GM12892 (cell line): ENCODE results near the gene RBM43.

Experiments
- DNase-seq: peaks from one replicate; pipeline ENCODE4 v3.0.0; 2011; ENCODE audit not compliant: insufficient read length
- FAIRE-seq: peaks from 2 replicates; lab custom pipeline; 2011; peaks lifted over from hg19 to GRCh38; lab: Jason Lieb, UNC
- POLR2A ChIP-seq: IDR thresholded peaks from 2 replicates; pipeline ENCODE4 v1.6.1; 2011; ENCODE audit warnings: low read depth, low read length, control low read depth
- POLR2AphosphoS5 ChIP-seq: IDR thresholded peaks from 2 replicates; pipeline ENCODE4 v1.6.1; 2011; ENCODE audit warnings: low read depth, low read length, control low read depth
- TAF1 ChIP-seq: IDR thresholded peaks from 2 replicates; pipeline ENCODE4 v1.6.1; 2011; ENCODE audit warnings: low read depth, mild to moderate bottlenecking, control low read depth, low read length, borderline replicate concordance

RBM43 gene

GRCh38 chr2:151289972-151290866, 28.6 kb upstream of the RBM43 start:
- FAIRE-seq (no peak), DNase-seq (no peak)
- no peak for TF ChIP-seq POLR2A
- TF ChIP-seq TAF1: no peak
- TF ChIP-seq POLR2AphosphoS5: no peak

DNA sequence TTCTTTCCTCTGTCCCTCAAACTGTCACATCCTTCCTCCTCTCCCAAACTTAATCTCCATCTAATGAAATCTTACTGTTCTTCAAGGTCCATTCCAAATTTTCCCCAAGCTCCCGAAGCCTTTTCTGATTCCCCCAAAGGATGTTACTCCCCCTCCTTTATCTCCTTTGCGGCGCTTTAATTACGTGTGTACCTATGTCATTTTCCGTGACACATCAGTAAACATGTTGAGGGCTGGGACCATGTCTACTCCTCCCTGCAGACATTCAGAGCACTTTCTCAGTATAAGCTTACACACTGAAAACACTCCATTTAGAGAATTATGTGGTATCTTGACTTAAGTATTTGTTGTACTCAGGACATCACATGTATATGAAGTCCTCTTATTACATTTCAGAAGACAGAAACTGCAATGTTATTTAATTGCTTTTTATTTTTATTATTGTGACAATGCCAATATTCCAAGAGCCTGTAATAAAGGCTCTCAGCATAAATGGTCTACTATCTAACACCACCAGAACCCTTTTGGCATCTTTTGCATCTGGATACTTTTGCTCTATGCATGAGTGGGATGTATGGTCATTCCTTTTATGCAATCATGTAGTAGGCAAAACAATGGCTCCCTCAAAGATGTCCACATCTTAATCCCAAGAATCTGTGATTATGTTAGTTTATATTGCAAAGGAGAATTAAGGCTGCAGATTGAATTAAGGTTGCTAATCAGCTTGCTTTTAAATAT, 26.0 kb upstream of the RBM43 start:
- FAIRE-seq: no peak
- DNase-seq: no peak
- TF ChIP-seq POLR2AphosphoS5 (no peak), TAF1 (no peak), POLR2A (no peak)

- TF ChIP-seq TAF1 (no peak), POLR2A (no peak), POLR2AphosphoS5 (no peak)
- DNase-seq (no peak), FAIRE-seq (peak; percentile 73)
Observed at GRCh38 chr2:151282401-151282800, 20.7 kb upstream of the RBM43 start.

DNA sequence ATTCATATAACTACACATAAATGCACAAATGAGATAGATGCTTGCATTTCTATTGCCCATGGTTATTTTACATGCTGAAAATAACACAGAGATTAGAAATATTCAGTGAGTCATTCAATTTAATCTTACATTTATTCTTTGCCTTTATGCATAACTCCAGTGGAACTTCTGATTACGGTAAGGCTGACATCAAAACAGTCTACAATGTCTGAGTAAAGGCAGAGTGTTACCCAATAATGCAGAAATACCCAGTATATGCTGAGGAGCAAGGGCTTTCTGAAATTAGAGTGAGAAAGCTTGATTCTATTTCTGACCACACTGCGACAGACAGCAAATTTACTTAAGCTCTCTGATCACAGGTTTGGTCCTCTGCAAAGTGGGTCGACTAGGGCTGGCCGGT, 18.6 kb upstream of the RBM43 start:
- DNase-seq: no peak
- TF ChIP-seq POLR2AphosphoS5: no peak
- no peak for TF ChIP-seq TAF1
- TF ChIP-seq POLR2A: no peak
- no peak for FAIRE-seq

DNA sequence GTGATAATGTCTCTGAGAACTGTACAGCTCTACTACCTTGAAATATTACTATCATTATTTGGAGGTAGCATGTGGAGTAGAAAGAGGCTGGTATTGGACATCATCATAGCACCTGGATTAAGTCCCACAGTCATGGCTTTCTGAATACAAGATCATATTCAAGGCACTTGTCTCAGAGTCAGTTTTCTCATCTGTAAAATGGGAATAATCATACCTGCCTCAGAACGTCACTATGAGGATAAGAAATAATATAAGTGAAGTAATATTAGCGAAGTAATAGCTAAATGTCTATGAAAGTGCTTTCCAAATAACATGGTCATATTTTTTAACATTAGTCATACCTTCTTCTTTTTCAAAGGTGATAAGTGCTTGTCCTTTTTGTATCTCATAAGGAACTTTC, 16.8 kb upstream of the RBM43 start:
- no peak for DNase-seq
- TF ChIP-seq POLR2A (no peak), POLR2AphosphoS5 (no peak), TAF1 (no peak)
- no peak for FAIRE-seq

DNA sequence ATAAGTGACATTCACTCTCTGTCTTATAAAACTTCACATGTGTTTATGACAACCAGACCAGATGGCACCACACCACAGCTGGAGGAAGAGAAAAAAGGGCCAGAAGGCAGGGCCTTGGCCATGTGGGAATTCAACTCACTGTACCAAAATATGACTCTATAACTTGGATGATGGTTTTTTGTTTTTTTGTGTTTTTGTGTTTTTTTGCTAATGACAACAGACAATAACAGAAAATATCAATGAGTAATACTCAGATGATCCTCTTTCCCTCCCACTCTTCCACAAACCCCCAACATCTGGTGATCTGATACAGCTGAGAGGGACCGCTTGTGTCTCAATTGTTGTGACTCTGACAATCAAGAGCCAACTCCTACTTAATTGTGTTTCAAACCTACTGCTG, 15.4 kb upstream of the RBM43 start:
- TF ChIP-seq TAF1 (no peak), POLR2AphosphoS5 (no peak), POLR2A (no peak)
- FAIRE-seq (no peak), DNase-seq (no peak)

DNA sequence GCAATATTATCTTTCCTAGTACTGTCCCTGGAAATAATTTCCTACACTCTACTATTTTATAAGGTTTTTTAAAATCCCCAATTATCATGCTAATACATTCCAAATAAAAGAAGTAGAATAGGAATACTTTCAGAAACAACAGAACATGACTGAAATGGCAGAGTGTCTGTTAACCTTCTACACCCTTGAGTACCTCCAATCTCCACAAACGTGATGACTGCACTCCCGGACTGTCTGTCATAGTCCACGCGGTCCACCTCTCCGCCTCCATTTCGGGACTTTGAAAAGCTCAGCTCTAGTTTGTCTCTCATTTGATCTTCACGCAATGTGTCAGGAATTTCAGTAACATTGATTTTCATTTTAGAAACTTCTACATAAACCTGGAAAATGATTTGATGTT, 13.6 kb upstream of the RBM43 start:
- FAIRE-seq (no peak), DNase-seq (no peak)
- TF ChIP-seq POLR2A: no peak
- TF ChIP-seq TAF1: no peak
- TF ChIP-seq POLR2AphosphoS5: no peak

GRCh38 chr2:151271824-151272223, 10.2 kb upstream of the RBM43 start:
- TF ChIP-seq POLR2A: no peak
- TF ChIP-seq POLR2AphosphoS5: no peak
- no peak for TF ChIP-seq TAF1
- DNase-seq (no peak), FAIRE-seq (no peak)

GRCh38 chr2:151269798-151270568, 8.3 kb upstream of the RBM43 start:
- FAIRE-seq: no peak
- TF ChIP-seq TAF1 (no peak), POLR2A (no peak), POLR2AphosphoS5 (no peak)
- no peak for DNase-seq

- DNase-seq: no peak
- TF ChIP-seq TAF1: no peak
- no peak for TF ChIP-seq POLR2A
- no peak for TF ChIP-seq POLR2AphosphoS5
- no peak for FAIRE-seq
Observed at GRCh38 chr2:151268085-151268484, 6.4 kb upstream of the RBM43 start.

DNA sequence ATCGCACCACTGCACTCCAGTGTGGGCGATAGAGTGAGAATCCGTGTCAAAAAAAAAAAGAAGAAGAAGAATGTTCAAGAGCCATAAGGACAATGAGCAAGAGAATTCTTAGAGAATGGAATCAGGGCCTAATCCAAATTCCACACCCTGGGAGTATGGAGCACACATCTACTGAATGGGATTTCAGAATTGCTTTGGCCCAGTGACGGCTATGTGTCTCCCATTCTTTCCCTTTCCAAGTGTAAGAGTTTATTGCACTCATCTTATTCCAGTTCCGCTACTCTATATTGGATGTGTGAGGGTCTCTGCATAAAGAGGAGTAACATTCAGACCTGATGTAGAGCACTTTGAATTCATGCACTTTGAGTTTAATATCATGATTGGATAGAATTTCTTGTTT, 5.9 kb upstream of the RBM43 start:
- TF ChIP-seq TAF1 (no peak), POLR2A (no peak), POLR2AphosphoS5 (no peak)
- DNase-seq (no peak), FAIRE-seq (no peak)
